GM23248 (cell line): ENCODE results near the gene SH3YL1. TPM values are rescaled to one million over a fixed set of nuclear protein-coding genes. Genes with fewer than 3 reads are reported as not detected.
"Not testable (repeated sequence)": the region's sequence is repeated elsewhere in the genome, so short reads cannot be mapped to it uniquely, and the experiment has no call there.

Experiments used
- DNase-seq: peaks from one replicate; pipeline ENCODE4 v3.0.0-alpha.2; 2015
- H2AFZ ChIP-seq: fragments of 200-600 bp; sonication (generic); 2 replicates; pipeline ENCODE4 v1.6.1; 2016; ENCODE audit warnings: antibody characterized with exemption
- H3F3A ChIP-seq: fragments of 200-600 bp; sonication (generic); 2 replicates; pipeline ENCODE4 v1.6.1; 2016; ENCODE audit warnings: mild to moderate bottlenecking, antibody characterized with exemption, mixed run types; ENCODE audit not compliant: insufficient read depth
- H3K27ac ChIP-seq: fragments of 200-600 bp; sonication (generic); 2 replicates; pipeline ENCODE4 v1.5.1; 2016; ENCODE audit warnings: mild to moderate bottlenecking
- H3K27me3 ChIP-seq: fragments of 200-600 bp; sonication (generic); replicated peaks from 2 replicates; pipeline ENCODE4 v1.6.1; 2016; ENCODE audit warnings: mild to moderate bottlenecking; ENCODE audit not compliant: insufficient read depth
- H3K36me3 ChIP-seq: fragments of 200-600 bp; sonication (generic); 2 replicates; pipeline ENCODE4 v1.6.1; 2016; ENCODE audit warnings: low read depth, mild to moderate bottlenecking
- H3K4me1 ChIP-seq: fragments of 200-600 bp; sonication (generic); 2 replicates; pipeline ENCODE4 v1.6.1; 2016; ENCODE audit warnings: mild to moderate bottlenecking; ENCODE audit not compliant: insufficient read depth
- H3K4me2 ChIP-seq: fragments of 200-600 bp; sonication (generic); one replicate; pipeline ENCODE4 v1.6.1; 2016; ENCODE audit warnings: mild to moderate bottlenecking; ENCODE audit not compliant: unreplicated experiment
- H3K4me3 ChIP-seq: fragments of 200-600 bp; sonication (generic); 2 replicates; pipeline ENCODE4 v1.5.1; 2016; ENCODE audit warnings: mild to moderate bottlenecking
- H3K79me2 ChIP-seq: fragments of 200-600 bp; sonication (generic); 2 replicates; pipeline ENCODE4 v1.6.1; 2016; ENCODE audit warnings: mild to moderate bottlenecking; ENCODE audit not compliant: insufficient read depth
- H3K9ac ChIP-seq: fragments of 200-600 bp; sonication (generic); 2 replicates; pipeline ENCODE4 v1.6.1; 2016; ENCODE audit warnings: mild to moderate bottlenecking
- H3K9me2 ChIP-seq: fragments of 200-600 bp; sonication (generic); 2 replicates; pipeline ENCODE4 v1.6.1; 2016; ENCODE audit warnings: mixed run types, mild to moderate bottlenecking, moderate library complexity; ENCODE audit not compliant: insufficient read depth
- H3K9me3 ChIP-seq: fragments of 200-600 bp; sonication (generic); one replicate; pipeline ENCODE4 v1.6.1; 2017; ENCODE audit warnings: low read depth
- H4K20me1 ChIP-seq: fragments of 200-600 bp; sonication (generic); 2 replicates; pipeline ENCODE4 v1.6.0; 2016; ENCODE audit not compliant: insufficient read depth
- EZH2 ChIP-seq: fragments of 200-600 bp; sonication (generic); IDR thresholded peaks from 2 replicates; pipeline ENCODE4 v1.6.1; 2018; ENCODE audit warnings: antibody characterized with exemption, mild to moderate bottlenecking; ENCODE audit not compliant: insufficient read depth, poor library complexity, severe bottlenecking
- EZH2phosphoT487 ChIP-seq: fragments of 200-600 bp; sonication (generic); IDR thresholded peaks from 2 replicates; pipeline ENCODE4 v1.6.1; 2018; ENCODE audit warnings: antibody characterized with exemption, moderate library complexity, mild to moderate bottlenecking, low read depth; ENCODE audit not compliant: insufficient read depth
- WGBS, 2 experiments: methylation state at CpG; one replicate each; pipeline ENCODE4 v1.1.6; 2015 to 2017; ENCODE audit warnings: low lambda C conversion rate in 2 of 2, low coverage in 1 of 2; ENCODE audit errors: missing lambda C conversion rate in 2 of 2; 5-methylcytosine and 5-hydroxymethylcytosine counted together
- in situ Hi-C: fragments of 300-500 bp; cut with MboI; formaldehyde crosslinking; loops from 2 replicates; pipeline ENCODE4 v1.15.0; 2020
- polyA plus RNA-seq: library from polyadenylated mRNA; unstranded; fragments of >200 nt; fragmentation: Nextera tagmentation; extraction: Ambion mirVana; gene quantifications from 2 replicates; pipeline ENCODE4 v1.2.1, GENCODE V29; 2016
- total RNA-seq: library from RNA; depleted of rRNA; stranded (reverse); fragments of >200 nt; shearing (Covaris generic); gene quantifications from 2 replicates; pipeline ENCODE4 v1.2.3, GENCODE V29; 2014

Gene SH3YL1
- total and polyA plus RNA-seq, 2 experiments from 2014 or later = 24.0 to 25.2 TPM

DNA sequence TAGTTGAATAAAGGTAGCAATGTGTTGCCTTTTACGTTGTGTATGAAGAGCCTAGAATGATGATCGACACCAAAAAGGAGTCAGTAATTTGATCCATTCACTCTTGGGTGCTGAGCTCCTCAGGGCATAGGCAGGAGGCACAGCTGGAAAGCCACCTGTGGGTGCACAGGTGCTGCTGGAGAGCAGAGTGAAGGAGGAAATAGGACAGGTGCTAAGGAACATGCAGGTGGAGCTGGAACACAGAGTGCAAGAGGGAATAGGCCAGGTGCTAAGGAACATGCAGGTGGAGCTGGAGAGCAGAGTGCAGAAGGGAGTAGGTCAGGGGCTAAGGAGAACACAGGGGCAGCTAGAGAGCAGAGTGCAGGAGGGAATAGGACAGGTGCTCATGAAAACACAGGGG is 86.1 kb downstream of the SH3YL1 start:
- no peak for TF ChIP-seq EZH2
- TF ChIP-seq EZH2phosphoT487 = no peak
- H3K4me1 ChIP-seq = peaks cover 10% of the 10 kb centered on the region
- H3K9me3 ChIP-seq = no peaks in the 10 kb centered on the region
- no peak overlapping the region for H2AFZ ChIP-seq
- H3K79me2 ChIP-seq = no peaks in the 10 kb centered on the region
- no peak overlapping the region for H3K4me2 ChIP-seq
- no peak for DNase-seq
- H3K9me2 ChIP-seq = no peaks in the 10 kb centered on the region
- in situ Hi-C loops = no loop called here
- no peak overlapping the region for H3K4me3 ChIP-seq
- H3K27me3 ChIP-seq = no peaks in the 10 kb centered on the region
- no peak overlapping the region for H3K27ac ChIP-seq
- H3F3A ChIP-seq = no peaks in the 10 kb centered on the region
- no peaks in the 10 kb centered on the region for H3K36me3 ChIP-seq
- no peaks in the 10 kb centered on the region for H4K20me1 ChIP-seq
- no peak overlapping the region for H3K9ac ChIP-seq
- 51 to 56% methylated on average over 2 of the region's 2 CpGs for WGBS, 2 experiments

DNA sequence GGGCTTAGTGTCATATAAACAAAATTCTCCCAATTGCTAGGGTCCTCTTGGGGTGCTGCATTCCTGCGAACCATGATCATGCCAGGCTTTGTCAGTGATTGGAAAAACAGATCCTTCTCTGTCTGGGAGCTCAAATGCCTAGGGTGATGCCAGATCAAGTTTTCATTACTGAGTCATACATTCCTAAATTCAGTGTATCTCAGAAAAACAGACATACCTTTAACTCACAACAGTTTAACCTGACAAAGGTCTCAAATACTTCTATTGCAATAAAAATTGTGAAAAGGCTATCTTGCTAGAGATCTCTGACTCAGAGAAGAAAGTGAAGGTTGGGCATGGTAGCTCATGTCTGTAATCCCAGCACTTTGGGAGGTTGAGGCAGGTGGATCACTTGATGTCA is 86.9 kb downstream of the SH3YL1 start:
- H3K36me3 ChIP-seq = no peaks in the 10 kb centered on the region
- no peak for DNase-seq
- WGBS, 2 experiments = 65 to 67% methylated on average over 1 of the region's 1 CpG
- H3K4me2 ChIP-seq = no peak overlapping the region
- H3K9me3 ChIP-seq = no peaks in the 10 kb centered on the region
- H3K9ac ChIP-seq = no peak overlapping the region
- H3K27me3 ChIP-seq = no peaks in the 10 kb centered on the region
- TF ChIP-seq EZH2 = no peak
- TF ChIP-seq EZH2phosphoT487 = no peak
- in situ Hi-C loops = no loop called here
- no peak overlapping the region for H3K4me3 ChIP-seq
- peaks cover 10% of the 10 kb centered on the region for H3K4me1 ChIP-seq
- H4K20me1 ChIP-seq = no peaks in the 10 kb centered on the region
- H2AFZ ChIP-seq = no peak overlapping the region
- no peaks in the 10 kb centered on the region for H3K79me2 ChIP-seq
- H3K9me2 ChIP-seq = no peaks in the 10 kb centered on the region
- no peak overlapping the region for H3K27ac ChIP-seq
- no peaks in the 10 kb centered on the region for H3F3A ChIP-seq

DNA sequence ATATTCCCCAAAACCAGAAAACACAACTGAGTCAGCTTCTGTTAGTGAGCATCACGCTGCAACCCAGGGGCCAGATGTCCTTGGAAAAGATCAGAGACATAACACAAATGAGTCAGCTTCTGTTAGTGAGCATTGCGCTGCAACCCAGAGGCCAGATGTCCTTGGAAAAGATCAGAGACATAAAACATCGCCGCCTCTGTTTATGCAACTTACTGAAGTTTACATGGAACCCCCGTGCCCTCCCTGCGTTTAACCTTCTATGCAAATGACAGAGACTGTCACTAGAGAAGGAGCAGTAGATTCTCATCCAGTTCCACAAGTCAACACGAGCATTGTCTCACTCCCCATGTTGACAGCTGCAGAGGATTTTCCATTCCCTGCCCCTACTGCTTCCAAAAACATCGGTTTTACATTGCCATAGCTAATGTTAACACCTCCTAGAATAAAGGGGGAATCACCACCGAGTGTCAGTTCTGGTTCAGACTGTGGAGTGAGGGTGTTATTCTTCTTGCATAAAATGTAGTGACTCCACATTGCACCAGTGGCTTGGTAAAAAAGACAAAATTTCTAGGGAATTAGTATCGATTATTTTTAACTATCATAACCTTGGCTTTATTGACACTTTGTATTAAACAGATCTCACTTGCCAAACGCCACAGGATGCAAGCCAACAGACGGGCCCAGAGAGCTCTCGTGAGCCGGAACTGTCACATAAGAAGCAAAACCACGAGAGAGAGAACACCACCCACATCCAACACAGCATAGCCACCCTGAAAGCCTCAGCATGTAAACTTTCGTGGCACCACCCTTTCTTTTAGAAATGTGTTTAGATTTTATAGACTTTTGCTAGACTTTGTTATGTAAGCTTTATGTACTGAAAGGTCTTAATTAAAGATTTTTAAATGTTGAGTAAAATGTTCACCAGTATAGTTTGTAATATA is 87.7 kb downstream of the SH3YL1 start:
- Histone ChIP-seq H2AFZ (no peak overlapping the region), H4K20me1 (no peaks in the 10 kb centered on the region), H3K9me2 (no peaks in the 10 kb centered on the region), H3K4me1 (peaks cover 10% of the 10 kb centered on the region), H3K4me2 (peak overlapping the region; percentile 20), H3K9me3 (no peaks in the 10 kb centered on the region), H3K9ac (no peak overlapping the region), H3K79me2 (no peaks in the 10 kb centered on the region), H3F3A (no peaks in the 10 kb centered on the region), H3K4me3 (no peak overlapping the region), H3K27ac (no peak overlapping the region), H3K36me3 (no peaks in the 10 kb centered on the region), H3K27me3 (no peaks in the 10 kb centered on the region)
- in situ Hi-C loops = no loop called here
- TF ChIP-seq EZH2 (no peak), EZH2phosphoT487 (no peak)
- DNase-seq = peak; percentile 75
- WGBS, 2 experiments = 2 to 4% methylated on average over 16 of the region's 16 CpGs

DNA sequence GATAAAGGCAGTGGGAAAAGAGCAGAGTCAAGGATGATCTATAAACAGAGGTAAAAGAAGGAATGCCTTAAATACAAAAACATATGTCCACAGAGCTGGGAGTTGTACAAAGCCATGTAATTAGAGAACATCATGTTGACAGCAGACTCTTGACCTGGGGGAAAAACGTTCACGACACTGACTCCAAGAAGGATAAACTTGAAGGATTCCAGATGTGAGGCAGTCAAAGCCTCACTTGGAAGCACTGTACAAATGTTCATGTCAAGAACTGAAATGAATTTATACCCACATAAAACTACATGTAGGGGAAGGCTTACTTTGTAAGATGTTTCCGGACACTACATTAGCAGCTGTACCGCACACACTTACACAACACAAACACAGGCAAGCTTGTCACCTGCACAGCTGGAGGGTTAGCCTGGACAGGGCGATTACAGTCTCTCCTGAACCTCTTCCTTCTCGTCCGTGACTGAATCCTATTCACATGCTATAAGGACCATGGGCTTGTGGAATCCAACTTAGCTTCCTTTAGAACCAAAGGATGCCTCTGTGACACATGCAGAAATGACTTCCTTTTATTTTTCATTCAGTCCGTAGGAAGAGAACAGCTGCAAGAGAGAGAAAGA is 88.6 kb downstream of the SH3YL1 start:
- TF ChIP-seq EZH2 (no peak), EZH2phosphoT487 (no peak)
- 2% methylated on average over 8 of the region's 8 CpGs for WGBS, 2 experiments
- in situ Hi-C loops = no loop called here

DNA sequence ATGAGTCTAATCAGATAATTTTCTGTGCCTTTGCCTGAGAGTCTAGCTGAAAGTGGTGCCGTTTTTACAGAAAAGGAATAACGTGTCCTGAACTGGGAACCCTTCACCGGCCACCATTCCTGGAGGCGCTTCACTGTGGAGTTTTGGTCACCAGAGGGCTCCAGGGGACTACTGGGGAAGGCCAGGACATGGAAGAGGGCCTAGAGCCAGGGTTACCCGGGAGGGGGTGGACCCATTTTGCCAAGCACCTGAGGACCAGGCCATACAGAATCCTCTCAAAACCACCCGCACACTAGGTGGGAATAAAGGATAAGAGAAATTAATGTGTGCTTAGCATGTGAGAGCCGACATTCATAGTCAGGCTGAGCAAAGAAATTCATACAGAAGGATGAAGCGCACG is 91.7 kb downstream of the SH3YL1 start:
- H3K4me3 ChIP-seq, H3K27me3 ChIP-seq, in situ Hi-C loops, H3K9ac ChIP-seq, H3K9me3 ChIP-seq, H3K36me3 ChIP-seq, H3K27ac ChIP-seq, H3K9me2 ChIP-seq, H2AFZ ChIP-seq, H3K79me2 ChIP-seq, H3K4me1 ChIP-seq, H3K4me2 ChIP-seq, H3F3A ChIP-seq, H4K20me1 ChIP-seq: not testable (repeated sequence)
- peak; percentile 29 for DNase-seq
- 31 to 34% methylated on average over 9 of the region's 9 CpGs for WGBS, 2 experiments

More for the DNA sequence above, 88.6 kb downstream of the SH3YL1 start:
- Histone ChIP-seq H2AFZ (no peak overlapping the region), H3K4me2 (peak overlapping the region; percentile 20), H3K4me1 (peaks cover 10% of the 10 kb centered on the region), H3K9ac (no peak overlapping the region), H4K20me1 (no peaks in the 10 kb centered on the region), H3K9me3 (no peaks in the 10 kb centered on the region), H3K36me3 (no peaks in the 10 kb centered on the region), H3K79me2 (no peaks in the 10 kb centered on the region), H3F3A (no peaks in the 10 kb centered on the region), H3K27ac (no peak overlapping the region), H3K9me2 (no peaks in the 10 kb centered on the region), H3K4me3 (no peak overlapping the region), H3K27me3 (no peaks in the 10 kb centered on the region)
- no peak for DNase-seq
